HG03571 (cell line): ENCODE data around the gene SPATA2L.
A peak's percentile ranks its signal among the peaks of the same experiment; 100 is the strongest.

Experiments
- ATAC-seq: cut with Tn5 transposase; IDR thresholded peaks from one replicate; pipeline ENCODE4 v1.9.1; 2021; ENCODE audit not compliant: unreplicated experiment

The SPATA2L gene, protein sequence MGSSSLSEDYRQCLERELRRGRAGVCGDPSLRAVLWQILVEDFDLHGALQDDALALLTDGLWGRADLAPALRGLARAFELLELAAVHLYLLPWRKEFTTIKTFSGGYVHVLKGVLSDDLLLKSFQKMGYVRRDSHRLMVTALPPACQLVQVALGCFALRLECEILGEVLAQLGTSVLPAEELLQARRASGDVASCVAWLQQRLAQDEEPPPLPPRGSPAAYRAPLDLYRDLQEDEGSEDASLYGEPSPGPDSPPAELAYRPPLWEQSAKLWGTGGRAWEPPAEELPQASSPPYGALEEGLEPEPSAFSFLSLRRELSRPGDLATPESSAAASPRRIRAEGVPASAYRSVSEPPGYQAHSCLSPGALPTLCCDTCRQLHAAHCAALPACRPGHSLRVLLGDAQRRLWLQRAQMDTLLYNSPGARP

DNA sequence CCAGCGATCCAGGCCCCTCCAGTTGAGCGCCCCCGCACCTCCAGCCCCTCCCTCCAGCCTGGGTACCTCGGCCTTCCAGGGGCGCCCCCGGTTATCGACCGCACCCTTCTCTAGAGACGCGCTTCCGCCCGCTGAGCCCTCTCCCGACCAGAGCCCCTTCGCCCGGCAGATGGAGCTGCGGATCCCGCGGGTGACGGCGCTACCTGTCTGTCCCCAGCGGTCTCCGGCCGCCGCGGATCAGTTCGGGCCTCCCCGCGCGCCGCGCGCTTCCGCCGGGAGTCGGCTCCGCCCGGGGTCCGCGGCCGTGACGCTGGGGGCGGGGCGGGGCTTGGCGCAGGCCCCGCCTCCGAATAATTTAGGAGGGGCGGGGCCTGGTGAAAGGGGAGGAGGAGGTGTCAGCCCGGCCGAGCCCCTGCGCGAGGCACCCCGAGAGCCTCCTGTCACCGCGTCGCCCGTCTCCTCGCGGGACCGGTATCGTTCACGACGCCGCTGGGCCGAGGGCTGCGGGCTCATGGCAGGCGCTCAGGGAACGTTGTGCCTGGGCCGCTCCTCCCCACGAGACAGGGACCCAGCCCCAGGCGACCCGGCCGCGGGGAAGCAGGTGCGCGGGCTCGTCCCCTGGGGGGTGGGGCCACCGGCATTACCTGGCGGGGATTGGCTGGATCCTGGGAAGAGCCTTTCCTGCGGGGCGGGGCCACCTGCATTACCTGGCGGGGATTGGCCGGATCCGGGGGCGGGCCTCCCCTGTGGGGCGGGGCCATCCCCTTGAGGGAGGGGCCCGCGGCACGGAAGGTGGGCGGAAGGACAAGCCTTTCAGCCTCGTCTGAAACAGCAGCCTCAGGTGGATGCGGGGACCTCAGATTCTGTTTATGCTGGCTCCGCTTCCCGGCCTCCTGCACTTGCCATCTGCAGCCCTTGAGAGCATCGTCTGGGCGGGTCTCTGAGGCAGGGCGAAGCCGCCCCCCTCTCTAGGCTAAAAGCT lies at the start of gene SPATA2L:
Gene SPATA2L, minus strand, starts transcription at position 281 of the 982 bp plus-strand sequence. CDS start 473 bp downstream, outside the sequence.
- peak; percentile 59 for ATAC-seq

DNA sequence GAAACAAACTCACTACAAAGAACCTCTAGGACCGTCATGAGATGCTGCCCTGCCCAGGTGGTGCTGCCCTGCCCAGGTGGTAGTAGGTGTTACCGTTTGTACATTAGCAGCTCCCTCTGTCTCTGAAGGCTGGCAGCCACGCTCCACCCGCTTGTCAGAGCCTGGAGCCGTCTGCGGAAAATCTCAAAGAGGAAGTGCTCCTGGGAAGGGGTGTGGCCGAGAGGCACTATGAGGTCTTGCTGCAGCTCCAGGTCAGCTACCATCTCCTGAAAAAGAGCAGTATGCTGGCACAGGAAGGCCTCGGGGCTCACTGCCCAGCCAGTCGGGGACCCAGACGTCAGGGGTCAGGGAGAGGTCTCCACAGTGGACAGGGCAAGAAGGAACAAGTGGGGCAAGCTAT lies 48.1 kb upstream of the SPATA2L start:
- no peak for ATAC-seq

DNA sequence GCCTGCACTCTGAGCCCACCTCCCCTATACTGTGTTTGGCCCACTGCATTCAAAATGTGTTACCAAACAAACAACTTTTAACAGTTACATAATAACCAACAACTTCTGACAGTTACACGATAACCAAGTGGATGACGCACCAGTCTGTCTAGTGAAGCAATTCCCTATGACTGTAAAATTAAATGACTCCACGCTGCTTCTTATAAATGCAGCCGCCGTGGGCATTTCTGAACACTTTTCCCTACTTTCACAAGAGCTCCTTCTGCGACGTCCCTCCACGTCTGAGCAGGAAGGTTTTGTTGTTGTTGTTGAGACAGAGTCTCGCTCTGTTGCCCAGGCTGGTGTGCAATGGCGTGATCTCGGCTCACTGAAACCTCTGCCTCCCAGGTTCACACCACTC lies 47.4 kb upstream of the SPATA2L start:
- ATAC-seq: no peak

DNA sequence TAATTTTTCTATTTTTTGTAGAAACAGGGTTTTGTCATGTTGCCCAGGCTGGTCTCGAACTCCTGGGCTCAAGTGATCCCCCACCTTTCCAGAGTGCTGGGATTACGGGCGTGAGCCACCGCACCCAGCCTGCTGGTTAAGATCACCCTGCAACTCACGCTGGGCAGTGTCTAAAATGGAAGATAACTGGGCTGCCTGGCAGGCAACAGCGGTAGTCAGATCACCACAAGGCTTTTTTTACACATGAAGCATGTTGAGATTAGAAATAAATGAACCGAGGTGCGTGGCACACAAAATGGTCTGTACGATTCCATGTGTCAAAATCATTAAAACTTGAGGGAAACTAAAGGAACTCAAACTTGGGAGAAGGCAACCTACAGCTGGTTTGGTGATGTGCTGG lies 46.6 kb upstream of the SPATA2L start:
- ATAC-seq: no peak

DNA sequence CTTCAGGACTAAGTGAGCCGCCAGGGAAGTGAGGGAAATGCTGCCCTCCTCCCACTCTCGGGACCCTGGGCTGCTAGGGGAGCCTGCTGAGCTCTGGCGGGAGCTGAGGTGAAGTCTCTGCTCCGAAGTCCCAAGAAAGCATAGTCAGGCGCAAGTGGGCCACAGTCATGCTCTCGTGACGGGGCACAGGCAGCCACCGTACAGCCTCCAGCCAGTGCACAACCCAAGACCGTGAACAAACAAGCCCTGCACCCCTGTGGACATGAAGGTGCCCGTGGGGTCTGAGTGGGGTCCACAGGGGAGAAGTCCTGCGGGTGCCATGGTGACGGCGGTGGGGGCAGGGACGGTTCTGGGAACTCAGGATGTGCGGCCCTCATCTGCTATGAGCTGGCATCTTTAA lies 44.5 kb upstream of the SPATA2L start:
- ATAC-seq: no peak

DNA sequence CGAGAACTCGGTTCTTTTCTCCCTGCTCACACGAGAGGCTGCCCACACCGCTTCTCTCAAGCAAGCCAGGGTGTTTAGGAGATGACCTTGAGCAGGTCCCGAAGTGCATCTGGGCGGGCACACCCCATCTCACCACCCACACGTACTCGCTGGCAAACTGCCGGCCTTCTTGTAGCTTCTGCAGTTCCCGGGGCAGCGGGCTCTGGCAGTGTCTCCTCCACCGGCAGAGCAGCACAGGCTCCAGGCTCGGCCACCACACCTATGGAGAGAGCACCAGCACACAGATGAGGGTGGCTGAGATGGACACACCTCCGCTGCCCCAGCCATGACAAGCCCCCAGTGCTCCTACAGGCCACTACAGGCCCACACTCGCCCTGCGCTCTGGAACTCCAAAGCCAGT lies 43.3 kb upstream of the SPATA2L start:
- ATAC-seq: no peak

DNA sequence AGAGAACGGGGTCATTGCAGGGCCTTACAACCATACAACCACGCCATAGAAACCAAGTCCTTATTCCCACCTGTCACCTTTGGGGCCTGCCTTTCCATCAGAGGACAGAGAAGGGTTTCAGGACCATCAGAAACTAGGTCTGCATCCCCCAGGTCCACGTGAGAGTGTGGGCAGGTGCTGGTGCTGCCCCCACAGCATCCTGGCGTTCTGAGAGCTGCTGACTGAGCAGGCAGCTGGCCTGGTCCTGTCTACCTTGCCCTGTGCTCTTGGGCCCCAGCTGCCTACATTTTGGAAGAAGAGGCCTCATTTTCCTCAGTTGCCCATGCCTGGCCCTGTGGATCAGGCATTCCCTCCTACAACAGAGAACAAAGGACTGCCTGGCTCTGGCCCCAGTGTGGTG lies 41.4 kb upstream of the SPATA2L start:
- no peak for ATAC-seq

DNA sequence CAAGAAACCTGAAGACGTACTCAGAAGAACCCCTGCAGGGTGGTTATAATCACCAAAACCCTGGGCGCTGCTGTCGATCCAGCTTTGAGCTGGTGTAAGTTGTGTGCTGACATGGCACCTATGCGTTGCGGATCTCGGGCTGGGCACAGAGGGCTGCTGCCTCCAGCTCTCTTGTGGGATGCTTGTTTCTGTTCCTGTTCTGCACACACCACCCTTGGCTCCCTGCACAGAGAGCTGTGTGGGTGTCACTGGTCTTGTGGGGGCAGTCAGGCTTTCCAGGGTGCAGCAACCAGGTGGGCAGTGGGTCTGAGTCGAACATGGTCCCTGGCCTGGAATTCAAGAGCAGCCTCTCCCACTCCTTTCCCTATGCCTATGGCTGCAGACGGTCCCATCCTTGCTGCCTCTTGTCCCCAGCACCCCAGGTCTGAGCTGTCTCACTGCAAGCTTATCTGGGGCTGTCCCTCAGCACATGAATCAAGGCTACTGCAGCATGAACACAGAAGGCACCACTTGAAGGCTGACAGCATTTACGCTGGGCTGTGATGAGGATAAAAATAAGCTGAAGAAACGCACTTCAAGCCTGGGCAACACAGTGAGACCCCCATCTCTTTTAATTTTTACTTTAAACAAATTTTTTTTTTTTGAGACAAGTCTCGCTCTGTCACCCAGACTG lies 40.0 kb upstream of the SPATA2L start:
- no peak for ATAC-seq

DNA sequence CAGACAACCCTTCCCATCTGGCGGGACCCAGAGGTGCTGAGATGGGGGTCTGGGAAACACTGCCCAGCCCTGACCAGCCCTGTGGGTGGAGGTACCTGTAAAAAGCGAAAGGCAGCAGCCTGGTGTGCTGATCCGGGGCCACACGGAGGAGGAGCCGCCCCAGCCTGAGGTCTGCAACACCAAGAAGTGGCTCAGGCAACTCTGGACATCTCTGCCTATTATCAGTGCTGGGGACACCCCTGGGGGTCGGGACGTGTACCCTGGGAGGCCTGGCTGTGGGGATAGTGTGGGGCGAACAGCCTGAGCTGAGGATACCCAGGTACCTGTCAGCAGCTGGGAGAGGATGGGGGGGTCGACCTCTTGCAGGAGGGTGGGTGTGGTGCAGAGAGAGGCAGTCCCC lies 37.9 kb upstream of the SPATA2L start:
- ATAC-seq: no peak

DNA sequence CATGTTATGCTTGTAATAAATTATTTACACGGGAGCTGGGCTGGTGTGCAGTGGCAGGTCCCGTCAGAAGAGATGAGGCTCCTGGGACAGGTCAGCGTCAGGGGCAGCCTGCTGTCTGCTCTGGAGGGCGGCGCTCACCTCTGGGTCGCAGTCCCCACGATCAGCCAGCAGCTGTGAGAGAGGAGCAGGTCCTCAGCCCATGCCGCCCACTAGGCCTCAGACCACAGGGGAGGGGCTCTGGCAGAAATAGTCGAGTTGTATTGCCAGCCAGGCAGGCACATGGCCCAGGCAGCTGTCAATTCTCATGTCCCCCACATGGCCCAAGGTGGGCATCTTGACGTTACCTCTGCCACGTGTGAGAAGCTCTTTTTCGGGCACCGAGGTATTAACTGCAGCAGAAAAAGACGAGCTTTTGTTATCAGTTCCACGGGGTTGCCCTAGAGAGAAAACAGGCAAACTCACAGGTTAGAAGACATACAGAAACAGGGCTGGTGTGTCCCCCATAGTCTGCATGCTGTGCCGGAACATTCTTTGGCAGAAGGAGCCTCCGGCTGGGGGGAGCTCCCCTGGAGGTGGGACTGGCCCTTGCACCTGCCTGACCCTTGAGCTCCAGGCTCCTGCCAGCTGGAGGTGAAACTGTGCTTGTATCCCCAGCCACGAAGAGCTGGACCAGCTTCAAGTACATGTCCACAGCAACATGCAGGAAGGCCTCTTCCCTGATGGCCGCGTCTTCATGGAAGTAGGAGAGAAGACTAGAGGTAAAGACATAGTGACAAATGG lies 37.2 kb upstream of the SPATA2L start:
- ATAC-seq: no peak

DNA sequence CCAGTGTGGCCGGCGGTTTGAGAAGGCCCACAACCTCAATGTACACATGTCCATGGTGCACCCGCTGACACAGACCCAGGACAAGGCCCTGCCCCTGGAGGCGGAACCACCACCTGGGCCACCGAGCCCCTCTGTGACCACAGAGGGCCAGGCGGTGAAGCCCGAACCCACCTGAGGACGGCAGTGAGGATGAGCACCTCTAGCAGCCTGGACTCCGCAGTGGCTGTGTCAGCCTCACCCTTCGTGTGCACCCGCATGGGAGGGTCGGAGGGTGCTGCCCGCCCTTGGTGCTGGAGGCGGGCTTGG lies 36.5 kb upstream of the SPATA2L start:
- ATAC-seq: no peak

DNA sequence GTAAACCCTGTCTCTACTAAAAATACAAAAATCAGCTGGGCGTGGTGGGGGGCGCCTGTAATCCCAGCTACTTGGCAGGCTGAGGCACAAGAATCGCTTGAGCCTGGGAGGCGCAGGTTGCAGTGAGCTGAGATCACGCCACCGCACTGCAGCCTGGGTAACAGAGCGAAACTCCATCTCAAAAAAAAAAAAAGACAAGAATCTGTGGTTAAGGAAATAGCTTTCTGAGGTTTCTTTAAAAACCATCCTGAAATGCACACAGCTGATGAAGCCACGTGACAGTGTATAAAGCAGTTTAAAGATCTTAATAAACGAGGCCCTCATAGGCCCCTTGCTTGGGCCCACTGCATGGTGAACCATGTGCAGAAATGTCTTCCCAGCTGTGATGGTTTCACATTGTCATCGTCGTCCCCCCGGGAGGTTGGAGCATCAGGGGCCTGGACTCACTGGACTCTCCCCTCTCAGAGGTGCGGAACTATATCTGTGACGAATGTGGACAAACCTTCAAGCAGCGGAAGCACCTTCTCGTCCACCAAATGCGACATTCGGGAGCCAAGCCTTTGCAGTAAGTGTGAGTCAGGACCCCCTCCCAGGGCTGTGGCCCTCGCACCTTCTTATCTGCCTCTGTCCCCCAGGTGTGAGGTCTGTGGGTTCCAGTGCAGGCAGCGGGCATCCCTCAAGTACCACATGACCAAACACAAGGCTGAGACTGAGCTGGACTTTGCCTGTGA lies 36.0 kb upstream of the SPATA2L start:
- ATAC-seq: no peak

DNA sequence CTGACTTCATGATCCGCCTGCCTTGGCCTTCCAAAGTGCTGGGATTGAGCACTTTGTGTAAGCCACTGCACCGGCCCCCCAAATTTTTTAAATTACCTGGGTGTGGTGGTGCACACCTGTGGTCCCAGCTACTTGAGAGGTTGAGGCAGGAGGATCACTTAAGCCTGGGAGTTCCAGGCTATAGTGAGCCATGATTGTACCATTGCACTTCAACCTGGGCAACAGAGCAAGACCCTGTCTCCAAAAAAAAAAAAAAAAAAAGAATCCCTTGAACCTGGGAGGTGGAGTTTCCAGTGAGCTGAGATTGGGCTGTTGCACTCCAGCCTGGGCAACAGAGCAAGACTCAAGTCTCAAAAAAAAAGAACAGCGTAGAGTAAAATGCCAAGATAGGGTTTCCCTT lies 35.0 kb upstream of the SPATA2L start:
- ATAC-seq: no peak

DNA sequence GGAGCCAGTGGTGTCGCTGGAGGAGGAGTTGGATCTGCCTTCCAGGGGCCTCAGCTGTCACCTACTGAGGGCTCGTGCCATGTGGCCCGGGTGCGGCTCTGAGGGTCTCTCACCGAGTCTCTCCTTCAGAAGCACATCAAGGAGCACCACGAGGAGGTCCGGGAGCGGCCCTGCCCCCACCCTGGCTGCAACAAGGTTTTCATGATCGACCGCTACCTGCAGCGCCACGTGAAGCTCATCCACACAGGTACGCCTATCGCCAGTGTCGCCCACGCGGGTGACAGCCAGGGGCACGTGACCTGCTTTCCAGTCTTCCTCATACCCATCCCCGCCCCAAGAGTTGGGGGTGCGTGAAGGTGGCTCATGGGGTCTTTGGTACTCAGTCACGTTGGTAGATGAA lies 32.3 kb upstream of the SPATA2L start:
- ATAC-seq: no peak

DNA sequence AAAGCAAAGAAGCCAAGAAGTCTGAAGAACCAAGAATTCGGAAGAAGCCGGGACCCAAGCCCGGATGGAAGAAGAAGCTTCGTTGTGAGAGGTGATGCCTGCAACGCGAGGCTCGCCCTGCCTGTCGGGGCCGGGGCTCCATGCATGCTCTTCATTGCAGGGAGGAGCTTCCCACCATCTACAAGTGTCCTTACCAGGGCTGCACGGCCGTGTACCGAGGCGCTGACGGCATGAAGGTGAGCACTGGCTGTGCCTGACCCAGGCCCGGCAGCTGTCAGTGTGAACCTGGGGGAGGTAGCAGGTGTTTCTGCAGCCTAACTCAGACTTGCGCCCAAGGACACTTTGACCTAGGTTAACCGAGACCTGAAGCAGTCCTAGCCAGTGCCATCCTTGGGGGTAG lies 31.8 kb upstream of the SPATA2L start:
- ATAC-seq: no peak

DNA sequence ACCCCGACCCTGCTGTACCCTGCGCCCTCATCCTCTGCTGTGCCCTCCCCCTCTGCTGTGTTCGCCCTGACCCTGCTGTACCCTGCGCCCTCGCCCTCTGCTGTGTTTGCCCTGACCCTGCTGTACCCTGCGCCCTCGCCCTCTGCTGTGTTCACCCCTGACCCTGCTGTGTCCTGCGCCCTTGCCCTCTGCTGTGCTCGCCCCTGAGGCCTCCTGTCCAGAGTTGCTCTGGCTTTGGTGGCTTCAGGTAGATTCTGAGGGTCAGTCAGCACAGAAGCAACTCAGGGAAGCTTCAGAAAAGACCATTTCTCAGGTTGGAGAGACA lies 31.4 kb upstream of the SPATA2L start:
- ATAC-seq: no peak

DNA sequence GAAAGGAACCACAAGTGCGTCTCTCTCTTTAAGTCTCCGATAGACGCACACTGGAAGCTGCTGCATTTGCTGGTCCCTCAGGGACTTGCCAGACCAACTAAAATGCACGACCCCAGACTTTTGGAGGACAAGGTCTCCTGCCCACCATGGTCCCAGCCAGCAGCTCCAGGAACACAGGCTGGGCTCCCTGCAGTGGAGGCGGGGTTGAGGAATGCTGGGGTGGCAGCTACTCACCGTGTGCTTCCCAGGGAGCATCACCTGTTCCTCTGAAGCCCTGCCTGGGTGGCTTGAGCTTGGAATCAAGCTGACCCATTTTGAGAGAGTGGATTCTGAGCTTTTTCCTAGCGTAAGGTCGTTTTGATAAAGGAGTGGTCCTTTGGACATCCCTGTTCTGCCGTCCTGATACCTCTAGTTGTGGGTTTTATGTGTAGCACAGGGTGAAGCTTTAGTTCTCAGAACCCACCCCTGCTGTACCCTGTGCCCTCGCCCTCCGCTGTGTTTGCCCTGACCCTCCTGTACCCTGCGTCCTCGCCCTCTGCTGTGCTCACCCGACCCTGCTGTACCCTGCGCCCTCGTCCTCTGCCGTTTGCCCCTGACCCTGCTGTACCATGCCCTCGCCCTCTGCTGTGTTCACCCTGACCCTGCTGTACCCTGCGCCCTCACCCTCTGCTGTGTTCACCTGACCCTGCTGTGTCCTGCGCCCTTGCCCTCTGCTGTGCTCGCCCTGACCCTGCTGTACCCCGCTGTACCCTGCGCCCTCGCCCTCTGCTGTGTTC lies 30.8 kb upstream of the SPATA2L start:
- no peak for ATAC-seq

DNA sequence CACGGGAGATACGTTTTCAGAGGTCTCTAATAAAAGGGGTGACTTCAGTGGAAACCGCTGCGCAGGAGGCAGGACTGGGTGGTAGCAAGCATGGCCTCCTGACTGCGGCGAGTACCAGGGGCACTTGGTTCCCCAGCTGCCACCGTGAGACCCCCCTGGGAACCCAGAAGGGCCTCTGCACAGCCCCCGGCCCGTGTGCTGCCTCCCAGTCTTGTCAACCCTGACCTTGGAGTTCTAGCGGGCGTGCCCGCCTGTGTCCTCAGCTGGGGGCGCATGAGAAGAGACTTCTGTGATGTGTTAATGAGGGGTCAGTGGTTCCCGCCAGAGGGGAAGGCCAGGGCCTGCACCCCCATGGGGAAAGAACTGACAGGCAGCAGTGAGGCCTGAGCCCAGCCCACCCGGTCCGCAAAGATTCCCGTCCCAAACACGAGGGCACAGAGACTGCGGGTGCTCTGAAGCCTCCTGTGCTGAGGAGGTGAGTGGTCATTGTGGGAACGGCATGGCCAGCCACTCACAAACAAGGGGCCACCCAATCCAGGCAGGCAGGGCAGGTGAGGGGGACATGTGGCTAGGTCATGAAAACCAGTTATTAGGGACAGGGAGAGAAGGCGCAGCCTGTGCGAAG lies 29.2 kb upstream of the SPATA2L start:
- no peak for ATAC-seq
